IPS-11a (cell line): ENCODE results near the gene COX6A2.

Source experiments
- H3K4me3 ChIP-seq: one replicate; pipeline ENCODE4 v1.5.1; 2013; ENCODE audit warnings: low read depth, low read length, control low read depth

Gene COX6A2

GRCh38 chr16:31428279-31428597 is at the start of gene COX6A2:
TSS of gene COX6A2 (minus strand) at chr16:31428360. CDS start at chr16:31428325, 35 bp downstream.
- no peak within 1 kb of the TSS for H3K4me3 ChIP-seq

GRCh38 chr16:31477220-31478216 is 49.4 kb upstream of the COX6A2 start:
- H3K4me3 ChIP-seq, result peak overlapping the region; percentile 51

- peak overlapping the region; percentile 56 for H3K4me3 ChIP-seq
Observed at GRCh38 chr16:31476303-31477219, 48.4 kb upstream of the COX6A2 start.

GRCh38 chr16:31475946-31476302 is 47.8 kb upstream of the COX6A2 start:
- H3K4me3 ChIP-seq, result peak overlapping the region; percentile 56

GRCh38 chr16:31474773-31475738 is 46.9 kb upstream of the COX6A2 start:
- no peak overlapping the region for H3K4me3 ChIP-seq

- H3K4me3 ChIP-seq, result no peak overlapping the region
Observed at GRCh38 chr16:31474173-31474714, 46.1 kb upstream of the COX6A2 start.

- no peak overlapping the region for H3K4me3 ChIP-seq
Observed at GRCh38 chr16:31473264-31473984, 45.3 kb upstream of the COX6A2 start.

GRCh38 chr16:31472709-31473203 is 44.6 kb upstream of the COX6A2 start:
- H3K4me3 ChIP-seq, result peak overlapping the region; percentile 60

GRCh38 chr16:31471875-31472708 is 43.9 kb upstream of the COX6A2 start, which contains the start of gene TGFB1I1:
TSS of gene TGFB1I1 (plus strand) at chr16:31472152. CDS start at chr16:31472189, 37 bp downstream.
- H3K4me3 ChIP-seq, result peak within 1 kb of the TSS; percentile 60

- H3K4me3 ChIP-seq, result peak overlapping the region; percentile 45
Observed at GRCh38 chr16:31471241-31471874, 43.2 kb upstream of the COX6A2 start.

GRCh38 chr16:31470615-31471014 is 42.5 kb upstream of the COX6A2 start:
- no peak overlapping the region for H3K4me3 ChIP-seq

GRCh38 chr16:31467858-31468257 is 39.7 kb upstream of the COX6A2 start:
- H3K4me3 ChIP-seq, result no peak overlapping the region

GRCh38 chr16:31467151-31467773 is 39.1 kb upstream of the COX6A2 start:
- H3K4me3 ChIP-seq, result no peak overlapping the region

- H3K4me3 ChIP-seq, result no peak overlapping the region
Observed at GRCh38 chr16:31466381-31466841, 38.3 kb upstream of the COX6A2 start.

GRCh38 chr16:31465788-31466370 is 37.7 kb upstream of the COX6A2 start:
- H3K4me3 ChIP-seq, result no peak overlapping the region

GRCh38 chr16:31464781-31465260 is 36.7 kb upstream of the COX6A2 start:
- H3K4me3 ChIP-seq, result no peak overlapping the region

GRCh38 chr16:31464348-31464769 is 36.2 kb upstream of the COX6A2 start:
- H3K4me3 ChIP-seq, result no peak overlapping the region
